GM19324 (cell line): Measurements from ENCODE around the gene CNNM1.

Source experiments
- ATAC-seq: cut with Tn5 transposase; IDR thresholded peaks from one replicate; pipeline ENCODE4 v1.9.1; 2021; ENCODE audit warnings: mild to moderate bottlenecking, moderate library complexity; ENCODE audit not compliant: unreplicated experiment, low FRiP score

The CNNM1 gene

DNA sequence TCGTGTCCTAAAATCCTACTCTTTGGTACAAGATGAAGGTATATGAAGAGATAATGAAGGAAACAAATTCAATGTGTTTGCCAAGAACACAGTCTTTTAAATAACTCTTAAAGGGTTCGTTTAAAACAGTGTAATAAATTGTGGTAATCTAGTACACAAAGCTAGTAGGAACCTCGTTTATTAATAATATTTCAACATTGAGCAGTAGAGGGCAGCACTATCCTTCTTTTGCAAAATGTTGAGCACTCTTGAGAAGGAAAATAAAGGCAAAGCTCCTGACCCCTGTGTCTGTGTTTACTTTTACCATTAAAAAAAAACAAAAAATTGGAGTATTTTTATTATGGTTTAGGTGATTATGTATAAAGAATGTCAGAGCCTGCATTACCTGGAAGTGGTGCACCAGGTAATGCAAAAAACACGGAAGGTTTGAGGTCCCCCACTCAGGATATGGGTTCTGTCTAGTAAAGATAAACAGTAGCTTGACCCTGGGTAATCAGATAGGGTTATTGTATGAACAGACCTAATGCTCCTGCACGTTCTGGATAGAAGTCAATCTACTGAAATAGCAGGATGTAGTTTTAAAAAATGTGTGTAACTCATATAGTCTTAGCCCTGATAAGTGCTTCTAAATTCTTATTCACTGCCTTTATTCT lies 107.0 kb downstream of the CNNM1 start:
- ATAC-seq: no peak

DNA sequence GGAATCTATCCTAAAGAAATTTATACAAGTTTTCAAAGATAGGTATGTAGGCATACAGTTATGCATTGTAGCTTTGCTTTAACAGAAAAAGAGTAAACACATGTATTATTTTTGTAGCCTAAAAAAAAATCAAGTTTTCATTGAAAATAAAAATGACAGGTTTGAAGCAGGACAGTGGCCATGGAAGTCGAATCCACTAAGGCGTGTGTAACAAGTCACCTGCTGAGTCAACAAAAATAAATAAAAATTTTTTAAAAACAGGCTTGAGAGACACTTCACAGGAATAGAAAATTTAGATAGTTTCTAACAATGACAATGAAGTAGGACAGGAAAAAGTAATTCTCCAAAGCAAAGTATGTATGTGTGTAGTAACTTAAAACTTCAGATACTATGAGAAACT lies 109.7 kb downstream of the CNNM1 start:
- no peak for ATAC-seq

- ATAC-seq: no peak
Measured at GRCh38 chr10:99442394-99442793, 113.2 kb downstream of the CNNM1 start.

- no peak for ATAC-seq
Measured at GRCh38 chr10:99443500-99443899, 114.3 kb downstream of the CNNM1 start.
